HG03045 (cell line): ENCODE measurements around the gene TTC21B.

Source experiments
- ATAC-seq: cut with Tn5 transposase; IDR thresholded peaks from one replicate; pipeline ENCODE4 v1.9.1; 2021; ENCODE audit warnings: mild to moderate bottlenecking, moderate library complexity; ENCODE audit not compliant: unreplicated experiment

The TTC21B gene

DNA sequence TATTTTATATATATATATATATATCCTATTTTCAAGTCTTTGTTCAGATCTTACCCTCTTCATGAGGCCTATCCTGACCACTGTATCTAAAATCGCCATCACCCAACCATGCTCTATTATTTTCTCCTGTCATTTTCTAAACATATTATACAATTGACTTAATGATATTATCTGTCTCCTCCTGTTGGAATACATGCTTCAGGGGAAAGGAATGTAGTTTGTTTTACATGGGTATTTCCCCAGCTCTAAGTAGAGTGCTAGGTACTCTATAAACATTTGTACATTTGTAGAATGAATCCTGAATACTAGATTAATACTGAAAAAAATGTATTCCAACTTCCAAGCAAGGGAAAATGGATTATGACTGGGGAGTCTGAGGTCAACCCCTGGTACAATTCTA, 26.2 kb downstream of the TTC21B start:
- no peak for ATAC-seq

GRCh38 chr2:165924946-165925345, 28.6 kb downstream of the TTC21B start:
- ATAC-seq = no peak

DNA sequence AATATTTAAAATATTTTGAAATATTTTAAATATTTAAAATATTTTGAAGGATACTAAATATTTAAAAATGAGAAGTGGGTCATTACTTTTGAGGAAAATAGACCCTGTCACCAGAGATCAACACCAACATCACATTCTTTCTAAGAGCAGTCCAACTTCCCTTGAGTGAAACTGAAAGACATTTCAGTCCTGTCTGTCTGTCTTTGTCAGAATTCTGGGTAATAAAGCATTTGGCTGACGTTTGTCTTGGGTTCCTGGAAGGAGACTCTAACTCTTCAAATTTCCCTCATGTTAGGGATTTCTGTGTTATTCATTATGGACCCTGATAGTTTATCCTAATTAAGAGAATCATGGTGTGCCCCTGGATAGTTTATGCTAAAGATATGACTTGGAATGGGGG, 32.8 kb downstream of the TTC21B start:
- ATAC-seq = no peak

- ATAC-seq = no peak
These were observed 39.9 kb downstream of the TTC21B start for GRCh38 chr2:165913636-165914035.

- ATAC-seq = no peak
These were observed 41.6 kb downstream of the TTC21B start for GRCh38 chr2:165911981-165912380.

- no peak for ATAC-seq
These were observed 42.3 kb downstream of the TTC21B start for GRCh38 chr2:165911231-165911630.

DNA sequence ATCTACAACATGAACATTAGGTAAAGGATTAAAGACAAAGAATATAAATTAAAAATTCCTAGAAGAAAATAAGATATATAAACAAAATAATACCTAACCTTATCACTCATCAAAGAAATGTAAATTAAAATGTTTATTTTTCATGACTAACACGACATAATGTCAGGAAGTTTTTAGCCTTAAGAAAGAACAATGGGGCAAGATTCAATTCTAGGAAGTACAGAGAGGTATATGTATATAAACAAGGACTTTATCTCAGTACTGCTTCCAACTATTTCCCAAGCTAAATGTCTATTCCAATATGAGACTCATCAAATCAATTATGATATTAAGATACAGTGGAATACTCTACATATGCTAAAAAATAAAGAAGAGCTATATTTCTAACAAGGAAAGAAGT, 44.1 kb downstream of the TTC21B start:
- ATAC-seq = no peak

DNA sequence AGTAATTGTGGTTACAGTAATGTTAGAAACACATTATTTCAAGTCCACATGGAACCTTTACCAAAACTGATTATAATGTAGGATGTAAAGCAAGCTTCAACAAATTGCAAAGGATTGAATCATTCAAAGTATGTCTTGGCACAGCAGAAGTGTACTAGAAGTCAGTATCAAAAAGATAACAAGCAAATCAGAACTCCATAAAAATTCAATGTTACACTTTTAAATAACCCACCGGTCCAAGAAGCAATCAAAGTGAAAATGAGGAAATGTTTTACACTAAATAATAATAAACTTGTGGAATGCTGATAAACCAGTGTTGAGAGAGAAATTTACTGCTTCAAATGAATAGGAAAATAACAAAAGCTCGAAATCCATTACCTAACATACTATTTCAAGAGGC, 47.7 kb downstream of the TTC21B start:
- no peak for ATAC-seq

GRCh38 chr2:165905269-165905668, 48.3 kb downstream of the TTC21B start:
- no peak for ATAC-seq

GRCh38 chr2:165904432-165904831, 49.1 kb downstream of the TTC21B start:
- no peak for ATAC-seq

DNA sequence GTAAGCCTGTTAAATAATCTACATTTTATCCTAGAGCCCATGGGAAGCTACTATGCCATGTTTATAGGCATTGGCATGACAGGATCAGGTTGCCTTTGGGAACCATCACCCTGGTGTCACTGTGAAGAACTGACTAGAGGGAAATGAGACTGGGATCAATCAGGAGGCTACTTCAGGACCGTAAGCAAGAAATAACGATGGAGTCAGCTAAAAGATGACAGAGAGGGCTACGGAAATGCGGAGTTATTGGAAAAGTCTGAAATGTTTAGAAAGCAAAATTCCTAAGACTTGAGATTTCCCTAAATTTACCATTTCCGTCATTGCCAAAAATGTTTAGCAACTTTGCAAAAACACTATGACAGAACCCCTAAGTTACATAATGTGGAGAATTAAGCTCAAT, 50.2 kb downstream of the TTC21B start:
- no peak for ATAC-seq

DNA sequence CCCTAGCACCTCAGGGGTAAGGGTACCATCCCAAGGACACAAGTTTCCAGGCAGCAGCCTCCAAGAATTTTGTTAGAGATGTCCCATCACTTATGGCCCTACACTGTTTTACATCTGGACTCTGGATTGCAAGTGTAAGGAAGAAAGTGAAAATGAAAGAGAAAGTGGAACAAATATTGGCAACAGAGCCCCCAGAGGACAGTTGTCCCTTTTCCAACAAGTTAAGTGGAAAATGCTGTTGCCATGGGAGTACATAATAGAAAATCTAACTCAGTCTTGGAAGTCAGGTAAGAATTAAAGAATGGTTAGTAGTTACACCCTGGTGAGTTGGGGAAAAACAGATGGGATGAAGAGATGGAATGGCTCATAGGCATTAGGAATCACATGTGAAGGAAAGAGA, 50.6 kb downstream of the TTC21B start:
- ATAC-seq = peak; percentile 53

- ATAC-seq = no peak
These were observed 51.8 kb downstream of the TTC21B start for GRCh38 chr2:165901620-165902298.

DNA sequence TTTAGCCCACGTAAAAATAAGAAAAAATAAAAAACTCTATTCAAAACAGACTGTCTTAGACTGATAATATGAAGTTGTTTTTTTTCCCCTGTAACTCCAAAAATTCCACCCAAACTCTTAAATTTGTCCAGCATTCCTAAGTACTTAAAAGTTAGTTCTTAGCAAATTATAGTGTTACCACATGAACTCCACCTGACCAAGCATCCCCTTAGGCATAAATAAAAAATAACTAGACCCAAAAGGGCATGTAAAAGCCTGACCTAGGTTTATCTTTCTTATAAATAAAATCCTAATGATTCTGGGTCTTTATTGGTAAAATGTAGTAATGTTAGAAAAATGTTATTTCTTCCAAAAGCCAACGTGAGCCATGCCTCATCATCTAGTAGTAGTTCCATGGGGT, 54.3 kb downstream of the TTC21B start:
- ATAC-seq = no peak

GRCh38 chr2:165898381-165898780, 55.2 kb downstream of the TTC21B start:
- no peak for ATAC-seq

- peak; percentile 48 for ATAC-seq
These were observed 55.9 kb downstream of the TTC21B start for GRCh38 chr2:165897726-165898125.

DNA sequence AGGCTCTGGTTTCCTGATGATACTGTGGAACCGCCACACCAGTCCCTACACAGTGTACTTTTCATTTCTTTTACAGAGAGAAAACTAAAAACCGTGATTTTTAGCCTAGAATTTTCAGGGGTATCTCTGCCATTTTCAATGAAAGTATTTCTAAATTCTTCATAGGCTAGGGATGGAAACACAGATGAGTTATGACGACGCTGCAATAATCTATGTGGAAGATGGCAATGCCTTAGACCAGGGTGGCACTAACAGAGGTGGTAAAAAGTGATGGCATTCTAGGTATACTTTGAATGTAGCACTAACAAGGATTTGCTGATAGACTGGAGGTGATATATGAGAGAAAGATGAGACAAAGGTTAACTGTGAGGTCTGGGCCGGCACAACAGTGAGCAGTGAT, 56.5 kb downstream of the TTC21B start:
- no peak for ATAC-seq

GRCh38 chr2:165895974-165896373, 57.6 kb downstream of the TTC21B start:
- ATAC-seq = peak; percentile 99

GRCh38 chr2:165893556-165893955, 60.0 kb downstream of the TTC21B start:
- ATAC-seq = no peak

GRCh38 chr2:165892526-165892925, 61.0 kb downstream of the TTC21B start:
- ATAC-seq = no peak

DNA sequence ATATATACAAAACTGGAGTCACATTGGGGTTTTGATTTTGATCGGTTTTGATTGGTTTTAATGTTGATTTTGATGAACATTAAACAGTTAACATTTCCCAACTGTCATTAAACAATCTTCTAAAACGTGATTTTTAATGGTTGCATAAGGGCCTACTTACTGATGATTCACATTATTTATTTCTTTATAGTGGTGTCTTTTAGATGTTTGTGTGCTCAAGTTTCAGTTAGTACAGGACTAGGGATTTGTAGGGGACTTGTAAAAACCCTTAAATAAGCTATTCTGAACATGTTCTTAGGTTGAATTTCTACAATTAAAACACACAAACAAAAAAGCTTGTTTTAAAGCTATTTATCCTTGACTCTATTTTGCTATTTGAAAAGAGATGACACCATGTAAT, 61.6 kb downstream of the TTC21B start:
- ATAC-seq = no peak

GRCh38 chr2:165891345-165891744, 62.2 kb downstream of the TTC21B start:
- ATAC-seq = no peak

DNA sequence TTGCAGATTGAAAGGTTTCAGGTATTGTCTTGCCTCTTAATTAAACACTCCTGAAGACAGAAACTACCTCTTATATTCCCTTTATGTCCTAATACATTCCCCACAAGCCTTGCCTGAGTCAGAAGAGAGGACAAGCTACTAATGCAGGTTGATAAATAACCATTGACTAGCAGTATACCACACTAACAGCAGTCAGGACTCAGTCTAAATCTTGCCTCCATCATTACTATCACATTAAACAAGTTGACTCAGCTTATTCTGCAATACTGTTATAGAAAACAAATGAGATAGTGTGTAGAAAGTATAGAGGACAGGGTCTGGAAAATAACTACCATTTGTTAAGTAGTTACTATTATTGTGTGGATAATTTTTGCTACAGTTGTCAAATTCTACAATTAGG, 63.8 kb downstream of the TTC21B start:
- ATAC-seq = no peak
